K562 (cell line): Measurements from ENCODE around the gene PRSS50. TPM values are rescaled to one million over a fixed set of nuclear protein-coding genes. Genes with fewer than 3 reads are reported as not detected.
A peak's percentile ranks its signal among the peaks of the same experiment; 100 is the strongest.

ENCODE experiments used
- ATAC-seq: fragments of 200-7000 bp; cut with Tn5 transposase; 3 replicates; pipeline ENCODE4 v1.9.1; 2020; ENCODE audit warnings: moderate library complexity
- BruUV-seq: library from RNA; stranded (reverse); fragments of 400-500 nt; replicated peaks from 2 replicates; lab custom pipeline; 2021; lab: Mats Ljungman, UMichigan
- CTCF ChIA-PET: fragments of 300-600 bp; formaldehyde crosslinking; extraction: SDS; loops from one replicate; lab custom pipeline; 2021; ENCODE audit warnings: low intra/inter-chr PET ratio; lab: Yijun Ruan, JAX
- POLR2A ChIA-PET: fragments of 300-600, 350-650 bp; sonication (Branson Sonifier 250); formaldehyde crosslinking; extraction: SDS; loops from one replicate; lab custom pipeline; 2021; ENCODE audit warnings: antibody characterized with exemption, inconsistent platforms; lab: Yijun Ruan, JAX
- DNase-seq, 4 experiments: peaks; one replicate each; pipeline versions ENCODE4 v3.0.0 to v3.0.0-alpha.2; 2011 to 2018; ENCODE audit warnings: low spot score in 3 of 4, mixed read lengths in 3 of 4; ENCODE audit errors: extremely low read depth in 1 of 4
- FAIRE-seq: peaks from 2 replicates; lab custom pipeline; 2011; peaks lifted over from hg19 to GRCh38; lab: Jason Lieb, UNC
- H2AFZ ChIP-seq: 2 replicates; pipeline ENCODE4 v1.6.0; 2011; ENCODE audit warnings: low read depth, low read length, control low read depth, inconsistent platforms
- H3K27ac ChIP-seq: fragments of 200-600 bp; 3 replicates; pipeline ENCODE4 v1.8.0; 2011; ENCODE audit warnings: low read depth, mild to moderate bottlenecking, control low read depth, inconsistent platforms, low read length, moderate library complexity, mixed read lengths; ENCODE audit errors: extremely low read depth
- H3K27me3 ChIP-seq, 2 experiments: fragments of 300-600 bp in 1 of 2; 2 replicates in 1 of 2; 3 replicates in 1 of 2; pipeline versions ENCODE4 v1.6.0 to v1.8.0; 2011; ENCODE audit warnings: inconsistent platforms in 2 of 2, low read length in 2 of 2, mild to moderate bottlenecking in 1 of 2, mixed read lengths in 1 of 2, moderate library complexity in 1 of 2; ENCODE audit not compliant: control insufficient read depth in 2 of 2, insufficient read depth in 2 of 2
- H3K36me3 ChIP-seq: fragments of 300-600 bp; 3 replicates; pipeline ENCODE4 v1.8.0; 2011; ENCODE audit warnings: mild to moderate bottlenecking, low read length, inconsistent platforms; ENCODE audit not compliant: control insufficient read depth, insufficient read depth
- H3K4me1 ChIP-seq, 2 experiments: fragments of 200-600 bp in 1 of 2; replicated peaks in 1 of 2; 2 replicates in 1 of 2; 3 replicates in 1 of 2; pipeline versions ENCODE4 v1.5.1 to v1.8.0; 2011; ENCODE audit warnings: inconsistent platforms in 2 of 2, low read length in 2 of 2, mild to moderate bottlenecking in 1 of 2, mixed read lengths in 1 of 2, moderate library complexity in 1 of 2; ENCODE audit not compliant: control insufficient read depth in 2 of 2, insufficient read depth in 2 of 2
- H3K4me2 ChIP-seq: 2 replicates; pipeline ENCODE4 v1.6.1; 2011; ENCODE audit warnings: low read length, control low read depth, inconsistent platforms, mixed read lengths; ENCODE audit not compliant: insufficient read depth
- H3K4me3 ChIP-seq: fragments of 200-600 bp; sonication (generic), shearing (Covaris generic); 2 replicates; pipeline ENCODE4 v1.5.1; 2016; ENCODE audit warnings: control low read depth, inconsistent platforms
- H3K79me2 ChIP-seq: fragments of 200-600 bp; 3 replicates; pipeline ENCODE4 v1.8.0; 2011; ENCODE audit warnings: low read length, inconsistent platforms; ENCODE audit not compliant: control insufficient read depth, insufficient read depth
- H3K9ac ChIP-seq, 2 experiments: 2 replicates each; pipeline versions ENCODE4 v1.6.0 to v1.6.1; 2011; ENCODE audit warnings: low read depth in 2 of 2, low read length in 2 of 2, control low read depth in 1 of 2, inconsistent platforms in 1 of 2, mild to moderate bottlenecking in 1 of 2, mixed read lengths in 1 of 2; ENCODE audit not compliant: insufficient read depth in 1 of 2
- H3K9me1 ChIP-seq: one replicate; pipeline ENCODE4 v1.6.0; 2011; ENCODE audit warnings: inconsistent platforms, mild to moderate bottlenecking, low read length, moderate library complexity; ENCODE audit not compliant: control insufficient read depth, insufficient read depth
- H3K9me3 ChIP-seq: replicated peaks from 2 replicates; pipeline ENCODE4 v1.5.1; 2011; ENCODE audit warnings: low read depth, low read length, inconsistent platforms; ENCODE audit not compliant: control insufficient read depth, insufficient read depth
- H4K20me1 ChIP-seq: replicated peaks from 2 replicates; pipeline ENCODE4 v1.6.1; 2011; ENCODE audit warnings: low read length, inconsistent platforms, mixed read lengths; ENCODE audit not compliant: control insufficient read depth, insufficient read depth
- CBFB ChIP-seq: sonication (generic); formaldehyde crosslinking; IDR thresholded peaks from 2 replicates; pipeline ENCODE4 v1.4.0; 2020; ENCODE audit warnings: mild to moderate bottlenecking, missing genetic modification reagents
- EGR1 ChIP-seq: fragments of 450-650 bp; conservative IDR thresholded peaks from 2 replicates; pipeline ENCODE4 v1.6.1; 2017; ENCODE audit warnings: mild to moderate bottlenecking
- FOS ChIP-seq: IDR thresholded peaks from 3 replicates; pipeline ENCODE4 v1.6.1; 2011; ENCODE audit not compliant: insufficient read length; ENCODE audit errors: extremely low read depth
- GABPB2 ChIP-seq: fragments of 250-450 bp; sonication (Bioruptor Pico); conservative IDR thresholded peaks from 2 replicates; pipeline ENCODE4 v1.5.1; 2021; ENCODE audit warnings: mild to moderate bottlenecking
- GTF2A2 ChIP-seq: IDR thresholded peaks from 2 replicates; pipeline ENCODE4 v1.6.1; 2016; ENCODE audit warnings: mild to moderate bottlenecking, missing genetic modification characterization, missing compliant biosample characterization
- HOXB6 ChIP-seq: fragments of 250-450 bp; sonication (Bioruptor Pico); IDR thresholded peaks from 2 replicates; pipeline ENCODE4 v1.5.1; 2022; ENCODE audit warnings: mild to moderate bottlenecking, borderline replicate concordance
- NFYB ChIP-seq: IDR thresholded peaks from 2 replicates; pipeline ENCODE4 v1.6.1; 2011; ENCODE audit warnings: mild to moderate bottlenecking, moderate library complexity; ENCODE audit not compliant: insufficient read length; ENCODE audit errors: extremely low read depth
- NR4A1 ChIP-seq, 2 experiments: fragments of 250-450 bp in 1 of 2; fragments of 450-650 bp in 1 of 2; sonication (Bioruptor Pico) in 1 of 2; IDR thresholded peaks; 2 replicates each; pipeline versions ENCODE4 v1.4.0 to v1.6.1; 2016 to 2020; ENCODE audit warnings: mild to moderate bottlenecking in 2 of 2, missing compliant biosample characterization in 1 of 2, missing genetic modification characterization in 1 of 2, moderate library complexity in 1 of 2
- NRF1 ChIP-seq, 2 experiments: fragments of 450-650 bp; IDR thresholded peaks in 1 of 2; conservative IDR thresholded peaks in 1 of 2; 2 replicates each; pipeline ENCODE4 v1.6.1; 2014; ENCODE audit warnings: mild to moderate bottlenecking in 2 of 2
- POLR2G ChIP-seq: fragments of 200-400 bp; formaldehyde crosslinking; IDR thresholded peaks from 2 replicates; pipeline ENCODE4 v1.6.1; 2017; ENCODE audit warnings: low read depth, mild to moderate bottlenecking, antibody characterized with exemption, low read length, moderate library complexity
- SAFB ChIP-seq: fragments of 200-400 bp; formaldehyde crosslinking; IDR thresholded peaks from 2 replicates; pipeline ENCODE4 v1.6.1; 2017; ENCODE audit warnings: low read depth, low read length, borderline replicate concordance
- SNRNP70 ChIP-seq: fragments of 200-400 bp; formaldehyde crosslinking; optimal IDR thresholded peaks from 2 replicates; pipeline ENCODE3; 2017; ENCODE audit warnings: low read depth, low read length
- TAF7 ChIP-seq: fragments of 450-650 bp; IDR thresholded peaks from 2 replicates; pipeline ENCODE4 v1.6.1; 2016; ENCODE audit warnings: missing genetic modification characterization, missing compliant biosample characterization
- ZFPM2 ChIP-seq: fragments of 250-450 bp; sonication (Bioruptor Pico); IDR thresholded peaks from 2 replicates; pipeline ENCODE4 v1.5.1; 2022; ENCODE audit warnings: mild to moderate bottlenecking
- ZFX ChIP-seq: sonication (generic); formaldehyde crosslinking; IDR thresholded peaks from 2 replicates; pipeline ENCODE4 v1.8.0; 2022; ENCODE audit warnings: mild to moderate bottlenecking, missing genetic modification reagents, moderate library complexity
- WGBS: fragments of 100-300 bp; shearing (Covaris generic); methylation state at CpG from one replicate; pipeline ENCODE4 v1.1.6; 2016; ENCODE audit warnings: low coverage, mixed read lengths; ENCODE audit not compliant: insufficient coverage; ENCODE audit errors: missing lambda C conversion rate; 5-methylcytosine and 5-hydroxymethylcytosine counted together
- in situ Hi-C: fragments of 300-500 bp; cut with MboI; formaldehyde crosslinking; loops from 4 replicates; pipeline ENCODE4 v1.15.0; 2018; ENCODE audit warnings: inconsistent platforms, mixed read lengths
- intact Hi-C: fragments of 100-400 bp; cut with micrococcal nuclease; formaldehyde crosslinking; loops from 2 replicates; pipeline ENCODE4 v1.14.2; 2022
- polyA plus RNA-seq, 8 experiments: library from polyadenylated mRNA; depleted of rRNA in 4 of 8; stranded (reverse) in 5 of 8; unstranded in 3 of 8; fragments of >200 nt; fragmentation: Nextera tagmentation in 2 of 8; fragmentation: Illumina TruSeq in 1 of 8; extraction: Ambion mirVana in 2 of 8; extraction: Trizol in 1 of 8; gene quantifications; 2 replicates each; pipeline versions ENCODE4 v1.2.1 to v1.2.3, GENCODE V29; 2011 to 2014; ENCODE audit warnings: inconsistent platforms in 1 of 8, missing spikeins in 1 of 8
- total RNA-seq, 7 experiments: library from RNA; depleted of rRNA in 6 of 7; stranded (reverse); fragments of >200 nt in 6 of 7; fragmentation: Illumina TruSeq in 2 of 7; extraction: Trizol in 2 of 7; gene quantifications; 2 replicates each; pipeline versions ENCODE4 v1.2.1 to v1.2.3, GENCODE V29; 2011 to 2021; ENCODE audit warnings: low replicate concordance in 1 of 7
- TF ChIP-seq, protein P1 (sequence below): fragments of 250-450 bp; sonication (Bioruptor Pico); IDR thresholded peaks from 2 replicates; pipeline ENCODE4 v1.8.0; 2022; ENCODE audit warnings: inconsistent platforms, mild to moderate bottlenecking, moderate library complexity, borderline replicate concordance
- TF ChIP-seq, protein P2 (sequence below): fragments of 250-450 bp; sonication (Bioruptor Pico); IDR thresholded peaks from 2 replicates; pipeline ENCODE4 v1.8.0; 2021; ENCODE audit warnings: moderate library complexity, mild to moderate bottlenecking, inconsistent platforms
- TF ChIP-seq, protein P3 (sequence below): fragments of 450-650 bp; IDR thresholded peaks from 2 replicates; pipeline ENCODE4 v1.6.1; 2016; ENCODE audit warnings: low read depth, mild to moderate bottlenecking, moderate library complexity
- TF ChIP-seq, protein P4 (sequence below): fragments of 250-450 bp; sonication (Bioruptor Pico); IDR thresholded peaks from 2 replicates; pipeline ENCODE4 v1.8.0; 2022; ENCODE audit warnings: moderate library complexity, mild to moderate bottlenecking, inconsistent platforms
- TF ChIP-seq, protein P5 (sequence below): sonication (generic); formaldehyde crosslinking; IDR thresholded peaks from 2 replicates; pipeline ENCODE4 v1.5.0; 2020; ENCODE audit warnings: missing genetic modification reagents

The PRSS50 gene
- total and polyA plus RNA-seq, 9 of the 15 experiments (the other 6 are each of a cell fraction or from before 2014, with no cell fraction given) = 0.01 TPM; not detected in 8

DNA sequence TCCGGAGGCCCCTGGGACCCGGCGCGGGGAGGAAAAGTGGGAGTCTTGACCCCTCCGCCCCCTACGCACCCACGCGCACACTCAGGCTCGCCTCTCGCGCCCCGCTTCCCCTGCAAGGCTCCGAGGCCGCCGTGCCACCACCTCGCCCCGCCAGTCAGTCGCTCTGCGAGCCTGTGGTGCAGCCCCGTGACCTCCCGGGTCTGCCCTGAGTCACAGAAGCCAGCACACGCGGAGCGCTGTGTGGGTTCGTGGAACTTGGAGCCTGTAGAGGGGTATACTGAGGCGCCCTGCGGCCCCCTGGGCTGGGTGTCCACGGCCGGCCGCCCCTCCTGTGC lies 23.8 kb downstream of the PRSS50 start:
- no peak for DNase-seq
- Histone ChIP-seq H4K20me1 (peaks cover 3% of the 10 kb centered on the region), H3K27ac (no peak overlapping the region), H3K4me2 (peak overlapping the region; percentile 79), H3K27me3 (peaks cover 9 to 41% of the 10 kb centered on the region in 2 experiments), H3K79me2 (no peaks in the 10 kb centered on the region), H3K4me1 (peaks cover 0 to 27% of the 10 kb centered on the region in 2 experiments; a peak in 2 of 5 replicates), H3K9me1 (no peaks in the 10 kb centered on the region), H3K9ac (peak overlapping the region; percentile 44 to 83; a peak in 3 of 4 replicates), H2AFZ (peak overlapping the region; percentile 83), H3K9me3 (no peaks in the 10 kb centered on the region), H3K36me3 (no peaks in the 10 kb centered on the region), H3K4me3 (peak overlapping the region; percentile 40)
- in situ Hi-C loops = no loop called here
- 16% methylated on average over 22 of the region's 30 CpGs for WGBS
- FAIRE-seq = no peak
- CTCF ChIA-PET = no interaction called here
- BruUV-seq = no TSS peak
- intact Hi-C loops = no loop called here
- POLR2A ChIA-PET = no interaction called here
- peak; percentile 40 for ATAC-seq
- TF ChIP-seq, protein P1, sequence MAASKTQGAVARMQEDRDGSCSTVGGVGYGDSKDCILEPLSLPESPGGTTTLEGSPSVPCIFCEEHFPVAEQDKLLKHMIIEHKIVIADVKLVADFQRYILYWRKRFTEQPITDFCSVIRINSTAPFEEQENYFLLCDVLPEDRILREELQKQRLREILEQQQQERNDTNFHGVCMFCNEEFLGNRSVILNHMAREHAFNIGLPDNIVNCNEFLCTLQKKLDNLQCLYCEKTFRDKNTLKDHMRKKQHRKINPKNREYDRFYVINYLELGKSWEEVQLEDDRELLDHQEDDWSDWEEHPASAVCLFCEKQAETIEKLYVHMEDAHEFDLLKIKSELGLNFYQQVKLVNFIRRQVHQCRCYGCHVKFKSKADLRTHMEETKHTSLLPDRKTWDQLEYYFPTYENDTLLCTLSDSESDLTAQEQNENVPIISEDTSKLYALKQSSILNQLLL = no peak
- TF ChIP-seq NFYB (no peak), ZFX (CRISPR knock-in tag) (peak; percentile 17; the same call in 1 of the 2 replicates), SNRNP70 (no peak), HOXB6 (CRISPR knock-in tag) (no peak), POLR2G (peak; percentile 77), NRF1 (conservative IDR thresholded peaks at IDR 0.05 in 1 of 2, IDR thresholded peaks at IDR 0.05 in 1 of 2) (peak; percentile 75 to 79), FOS (no peak), EGR1 (peak; percentile 70), ZFPM2 (CRISPR knock-in tag) (no peak), NR4A1 (CRISPR knock-in tag; IDR thresholded peaks at IDR 0.05) (no peak), NR4A1 (tag; IDR thresholded peaks at IDR 0.05) (no peak), CBFB (0 out of 2 replicates have a peak, but pooled peaks have one; percentile 31), GABPB2 (CRISPR knock-in tag) (no peak), SAFB (0 out of 2 replicates have a peak, but pooled peaks have one; percentile 28), TAF7 (tag) (no peak), GTF2A2 (tag) (no peak)
- TF ChIP-seq, protein P2, sequence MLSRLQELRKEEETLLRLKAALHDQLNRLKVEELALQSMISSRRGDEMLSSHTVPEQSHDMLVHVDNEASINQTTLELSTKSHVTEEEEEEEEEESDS (CRISPR knock-in tag) = no peak
- TF ChIP-seq, protein P3, sequence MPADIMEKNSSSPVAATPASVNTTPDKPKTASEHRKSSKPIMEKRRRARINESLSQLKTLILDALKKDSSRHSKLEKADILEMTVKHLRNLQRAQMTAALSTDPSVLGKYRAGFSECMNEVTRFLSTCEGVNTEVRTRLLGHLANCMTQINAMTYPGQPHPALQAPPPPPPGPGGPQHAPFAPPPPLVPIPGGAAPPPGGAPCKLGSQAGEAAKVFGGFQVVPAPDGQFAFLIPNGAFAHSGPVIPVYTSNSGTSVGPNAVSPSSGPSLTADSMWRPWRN = no peak
- TF ChIP-seq, protein P4, sequence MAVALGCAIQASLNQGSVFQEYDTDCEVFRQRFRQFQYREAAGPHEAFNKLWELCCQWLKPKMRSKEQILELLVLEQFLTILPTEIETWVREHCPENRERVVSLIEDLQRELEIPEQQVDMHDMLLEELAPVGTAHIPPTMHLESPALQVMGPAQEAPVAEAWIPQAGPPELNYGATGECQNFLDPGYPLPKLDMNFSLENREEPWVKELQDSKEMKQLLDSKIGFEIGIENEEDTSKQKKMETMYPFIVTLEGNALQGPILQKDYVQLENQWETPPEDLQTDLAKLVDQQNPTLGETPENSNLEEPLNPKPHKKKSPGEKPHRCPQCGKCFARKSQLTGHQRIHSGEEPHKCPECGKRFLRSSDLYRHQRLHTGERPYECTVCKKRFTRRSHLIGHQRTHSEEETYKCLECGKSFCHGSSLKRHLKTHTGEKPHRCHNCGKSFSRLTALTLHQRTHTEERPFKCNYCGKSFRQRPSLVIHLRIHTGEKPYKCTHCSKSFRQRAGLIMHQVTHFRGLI = no peak
- TF ChIP-seq, protein P5, sequence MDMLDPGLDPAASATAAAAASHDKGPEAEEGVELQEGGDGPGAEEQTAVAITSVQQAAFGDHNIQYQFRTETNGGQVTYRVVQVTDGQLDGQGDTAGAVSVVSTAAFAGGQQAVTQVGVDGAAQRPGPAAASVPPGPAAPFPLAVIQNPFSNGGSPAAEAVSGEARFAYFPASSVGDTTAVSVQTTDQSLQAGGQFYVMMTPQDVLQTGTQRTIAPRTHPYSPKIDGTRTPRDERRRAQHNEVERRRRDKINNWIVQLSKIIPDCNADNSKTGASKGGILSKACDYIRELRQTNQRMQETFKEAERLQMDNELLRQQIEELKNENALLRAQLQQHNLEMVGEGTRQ (CRISPR knock-in tag) = peak; percentile 27; the same call in 1 of the 2 replicates
